Activated T-cell treated with anti-CD3 and anti-CD28 coated beads, Interleukin-2, amount 50 U/mL, for 1 hour (primary cell): ENCODE results near the gene NMD3.
"Not testable (repeated sequence)": the region's sequence is repeated elsewhere in the genome, so short reads cannot be mapped to it uniquely, and the experiment has no call there.

Source experiments
- DNase-seq: peaks from one replicate; pipeline ENCODE4 v3.0.0-alpha.2; 2020

The NMD3 gene

GRCh38 chr3:161233557-161233956 is 12.4 kb downstream of the NMD3 start:
- no peak for DNase-seq

- DNase-seq, result no peak
These were observed 15.1 kb downstream of the NMD3 start for GRCh38 chr3:161236240-161236639.

GRCh38 chr3:161239700-161240099 is 18.6 kb downstream of the NMD3 start:
- DNase-seq, result no peak

- no peak for DNase-seq
These were observed 23.4 kb downstream of the NMD3 start for GRCh38 chr3:161244538-161244937.

- no peak for DNase-seq
These were observed 25.9 kb downstream of the NMD3 start for GRCh38 chr3:161247049-161247448.

- no peak for DNase-seq
These were observed 29.0 kb downstream of the NMD3 start for GRCh38 chr3:161250116-161250515.

- no peak for DNase-seq
These were observed 30.6 kb downstream of the NMD3 start for GRCh38 chr3:161251716-161252115.

GRCh38 chr3:161252143-161252542 is 31.0 kb downstream of the NMD3 start:
- DNase-seq, result no peak

- no peak for DNase-seq
These were observed 32.6 kb downstream of the NMD3 start for GRCh38 chr3:161253711-161254110.

GRCh38 chr3:161254861-161255260 is 33.8 kb downstream of the NMD3 start:
- no peak for DNase-seq

- no peak for DNase-seq
These were observed 41.9 kb downstream of the NMD3 start for GRCh38 chr3:161263057-161263456.

- DNase-seq, result no peak
These were observed 43.7 kb downstream of the NMD3 start for GRCh38 chr3:161264852-161265251.

- DNase-seq, result no peak
These were observed 44.9 kb downstream of the NMD3 start for GRCh38 chr3:161265916-161266571.

GRCh38 chr3:161266731-161267150 is 45.6 kb downstream of the NMD3 start:
- DNase-seq, result no peak

GRCh38 chr3:161267646-161268045 is 46.5 kb downstream of the NMD3 start:
- no peak for DNase-seq

- no peak for DNase-seq
These were observed 47.5 kb downstream of the NMD3 start for GRCh38 chr3:161268601-161269000.

GRCh38 chr3:161270991-161271390 is 49.9 kb downstream of the NMD3 start:
- DNase-seq, result no peak

- DNase-seq, result no peak
These were observed 50.5 kb downstream of the NMD3 start for GRCh38 chr3:161271646-161272045.

- DNase-seq, result no peak
These were observed 51.4 kb downstream of the NMD3 start for GRCh38 chr3:161272524-161272923.

GRCh38 chr3:161273589-161274218 is 52.6 kb downstream of the NMD3 start:
- no peak for DNase-seq

- DNase-seq, result no peak
These were observed 53.7 kb downstream of the NMD3 start for GRCh38 chr3:161274691-161275298.

GRCh38 chr3:161275919-161276318 is 54.8 kb downstream of the NMD3 start:
- DNase-seq, result no peak

- not testable (repeated sequence) for DNase-seq
These were observed 61.3 kb downstream of the NMD3 start for GRCh38 chr3:161282387-161282786.

- DNase-seq, result no peak
These were observed 63.9 kb downstream of the NMD3 start for GRCh38 chr3:161284989-161285388.
